ENCODE measurements around the gene RSPH1. TPM values are rescaled to one million over a fixed set of nuclear protein-coding genes. Genes with fewer than 3 reads are reported as not detected.

Gene RSPH1
- total RNA-seq, 1 experiment from 2014 or later: 0.31 TPM

- H3K9me3 ChIP-seq (ENCODE audit: control insufficient read depth, low read depth, low read length): no peaks in the 10 kb centered on the region
- Mint-ChIP-seq H3K4me3 (no peak overlapping the region), H3K9me3 (no peaks in the 10 kb centered on the region), H3K36me3 (ENCODE audit: insufficient read depth in 1 of 3, low read depth in 3 of 3) (no peaks in the 10 kb centered on the region), H3K27me3 (ENCODE audit: low read depth) (peaks cover 8% of the 10 kb centered on the region), H3K27ac (no peak overlapping the region), H3K4me1 (peaks cover 16 to 18% of the 10 kb centered on the region in 2 experiments)
- H2BK12ac ChIP-seq (ENCODE audit: insufficient read length, low read depth, low read length): no peak overlapping the region
- H3K79me1 ChIP-seq (ENCODE audit: insufficient read depth, low read depth, low read length, poor library complexity, severe bottlenecking): no peaks in the 10 kb centered on the region
- TF ChIP-seq CTCF (conservative IDR thresholded peaks at IDR 0.05): no peak
- H3K56ac ChIP-seq (ENCODE audit: insufficient read length, low read depth, low read length): no peak overlapping the region
- no peaks in the 10 kb centered on the region for H3K79me2 ChIP-seq (ENCODE audit: insufficient read depth, low read length)
- no peak overlapping the region for H2BK15ac ChIP-seq (ENCODE audit: low read depth, low read length)
- peaks cover 7% of the 10 kb centered on the region; the same call in 1 of the 2 replicates for H3K4me1 ChIP-seq (ENCODE audit: insufficient read depth, low read length)
- H3T11ph ChIP-seq (ENCODE audit: low read length): no peak overlapping the region
- H2BK20ac ChIP-seq (ENCODE audit: low read depth, low read length, poor library complexity, severe bottlenecking): no peak overlapping the region
- no peak overlapping the region for H3K4me2 ChIP-seq (ENCODE audit: insufficient read depth, insufficient read length, low read length)
- H4K20me1 ChIP-seq (ENCODE audit: control insufficient read depth, insufficient read depth, insufficient read length): no peaks in the 10 kb centered on the region
- no peak overlapping the region for H4K5ac ChIP-seq (ENCODE audit: insufficient read length, low read depth, low read length)
- H2AFZ ChIP-seq (ENCODE audit: low read length): no peak overlapping the region
- no peak overlapping the region for H3K9ac ChIP-seq (ENCODE audit: extremely low read depth, insufficient read length, low read length)
- no peak overlapping the region for H3K27ac ChIP-seq (ENCODE audit: insufficient read length, low read depth, low read length)
- no CpG with 5 or more reads among the region's 9 CpGs for WGBS (ENCODE audit: extremely low coverage, insufficient read length, low lambda C conversion rate)
- H3K23me2 ChIP-seq (ENCODE audit: insufficient read length, low read depth, low read length, poor library complexity, severe bottlenecking): no peaks in the 10 kb centered on the region
- no peaks in the 10 kb centered on the region for H3K27me3 ChIP-seq (ENCODE audit: insufficient read depth, low read length)
- no peak overlapping the region for H2BK5ac ChIP-seq (ENCODE audit: insufficient read length, low read length)
- no peak overlapping the region for H3K4ac ChIP-seq (ENCODE audit: low read depth, low read length)
- no peak overlapping the region for H4K91ac ChIP-seq (ENCODE audit: insufficient read length, low read depth, low read length)
- no peak overlapping the region for H3K14ac ChIP-seq (ENCODE audit: insufficient read depth, low read length)
- H4K8ac ChIP-seq (replicated peaks; ENCODE audit: insufficient read length, low read depth, low read length): no peak overlapping the region
- no peak for DNase-seq
- no peak overlapping the region for H3K23ac ChIP-seq (ENCODE audit: insufficient read length, low read depth, low read length)
- no peak overlapping the region for H2AK5ac ChIP-seq (ENCODE audit: insufficient read length, low read length)
- no peak overlapping the region for H3K18ac ChIP-seq (ENCODE audit: insufficient read length, low read depth, low read length)
- H2BK120ac ChIP-seq (ENCODE audit: low read depth, low read length, poor library complexity, severe bottlenecking): no peak overlapping the region
Measured at GRCh38 chr21:42473498-42474042, 22.5 kb downstream of the RSPH1 start.

All from H9 (cell line).